RWPE1 (cell line): ENCODE measurements around the gene ATP2B2.

Source experiments
- CTCF ChIA-PET: fragments of 350-600 bp; sonication (Branson Sonifier 250); formaldehyde crosslinking; extraction: SDS; loops from one replicate; lab custom pipeline; 2021; lab: Yijun Ruan, JAX
- POLR2A ChIA-PET: fragments of 400-600 bp; formaldehyde crosslinking; extraction: SDS; loops from one replicate; lab custom pipeline; 2020; ENCODE audit warnings: antibody characterized with exemption; ENCODE audit not compliant: low non-redundant PET; lab: Yijun Ruan, JAX
- DNase-seq: peaks from one replicate; pipeline ENCODE4 v3.0.0; 2012; ENCODE audit warnings: low spot score
- H3K27ac ChIP-seq: fragments of 450-650 bp; 2 replicates; pipeline ENCODE4 v1.5.1; 2017
- TF ChIP-seq, protein P1 (sequence below): fragments of 450-650 bp; conservative IDR thresholded peaks from 2 replicates; pipeline ENCODE4 v1.5.1; 2017; ENCODE audit warnings: low read depth, mild to moderate bottlenecking

The ATP2B2 gene

DNA sequence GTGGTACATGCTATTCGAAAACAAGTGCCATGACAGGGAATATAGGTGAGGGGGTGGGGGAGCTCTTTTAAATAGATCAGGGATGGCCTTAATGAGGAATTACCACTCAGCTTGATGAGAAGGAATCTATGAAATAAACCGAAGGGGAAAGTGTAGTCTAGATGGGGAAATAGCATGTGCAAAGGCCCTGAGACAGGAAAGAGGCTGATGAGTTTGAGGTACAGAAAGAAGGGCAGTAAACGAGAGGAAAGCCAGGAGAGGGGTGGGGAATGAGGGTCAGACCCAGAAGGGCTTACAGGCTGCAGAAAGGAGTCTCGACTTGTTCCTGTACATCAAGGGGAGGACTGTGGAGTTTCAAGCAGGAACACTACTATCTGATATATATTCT lies 12.2 kb downstream of the ATP2B2 start:
- H3K27ac ChIP-seq: no peak overlapping the region
- ChIA-PET CTCF (no interaction called here), POLR2A (no interaction called here)
- DNase-seq: no peak
- TF ChIP-seq, protein P1, sequence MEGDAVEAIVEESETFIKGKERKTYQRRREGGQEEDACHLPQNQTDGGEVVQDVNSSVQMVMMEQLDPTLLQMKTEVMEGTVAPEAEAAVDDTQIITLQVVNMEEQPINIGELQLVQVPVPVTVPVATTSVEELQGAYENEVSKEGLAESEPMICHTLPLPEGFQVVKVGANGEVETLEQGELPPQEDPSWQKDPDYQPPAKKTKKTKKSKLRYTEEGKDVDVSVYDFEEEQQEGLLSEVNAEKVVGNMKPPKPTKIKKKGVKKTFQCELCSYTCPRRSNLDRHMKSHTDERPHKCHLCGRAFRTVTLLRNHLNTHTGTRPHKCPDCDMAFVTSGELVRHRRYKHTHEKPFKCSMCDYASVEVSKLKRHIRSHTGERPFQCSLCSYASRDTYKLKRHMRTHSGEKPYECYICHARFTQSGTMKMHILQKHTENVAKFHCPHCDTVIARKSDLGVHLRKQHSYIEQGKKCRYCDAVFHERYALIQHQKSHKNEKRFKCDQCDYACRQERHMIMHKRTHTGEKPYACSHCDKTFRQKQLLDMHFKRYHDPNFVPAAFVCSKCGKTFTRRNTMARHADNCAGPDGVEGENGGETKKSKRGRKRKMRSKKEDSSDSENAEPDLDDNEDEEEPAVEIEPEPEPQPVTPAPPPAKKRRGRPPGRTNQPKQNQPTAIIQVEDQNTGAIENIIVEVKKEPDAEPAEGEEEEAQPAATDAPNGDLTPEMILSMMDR: no peak

DNA sequence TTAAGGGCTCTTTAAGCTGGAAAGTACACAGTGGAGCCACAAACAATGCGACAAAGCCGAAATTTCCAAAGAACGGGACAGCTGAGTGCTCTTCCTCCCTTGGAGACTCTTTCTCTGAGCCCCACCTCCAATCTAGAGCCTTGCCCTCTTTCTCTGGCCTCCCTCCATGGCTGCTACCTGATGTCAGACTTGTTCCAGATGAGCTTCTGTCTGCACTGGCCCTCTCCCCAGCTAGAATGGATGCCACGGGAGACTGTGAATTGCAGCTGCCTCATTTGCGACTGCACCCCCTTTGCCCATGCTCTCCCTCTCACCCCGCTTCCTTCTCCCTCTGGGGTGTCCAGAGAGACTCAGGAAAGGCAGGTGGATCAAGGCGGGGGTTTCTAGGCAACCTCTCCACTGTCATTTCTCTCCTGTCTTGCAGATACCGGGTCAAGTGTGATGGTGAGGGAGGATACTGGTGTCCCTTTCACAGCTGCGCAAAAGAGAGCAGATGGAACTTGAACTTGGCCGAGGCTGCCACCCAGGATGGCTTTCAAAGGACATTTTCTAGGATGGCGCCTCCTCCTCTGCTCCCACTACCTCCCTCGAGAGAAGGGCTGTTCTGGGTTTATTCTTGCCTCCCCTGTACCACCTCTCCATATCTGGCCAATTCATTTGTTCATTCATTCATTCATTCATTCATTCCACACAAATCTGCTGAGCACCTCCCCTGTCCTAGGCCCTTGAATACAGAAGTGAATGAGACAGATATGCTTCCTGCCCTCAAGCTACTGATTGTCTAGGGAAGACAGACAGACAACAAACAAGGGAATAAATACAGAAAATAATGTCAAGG lies 12.8 kb downstream of the ATP2B2 start:
- no peak for DNase-seq
- TF ChIP-seq, protein P1: no peak
- CTCF ChIA-PET: no interaction called here
- no peak overlapping the region for H3K27ac ChIP-seq
- POLR2A ChIA-PET: no interaction called here

DNA sequence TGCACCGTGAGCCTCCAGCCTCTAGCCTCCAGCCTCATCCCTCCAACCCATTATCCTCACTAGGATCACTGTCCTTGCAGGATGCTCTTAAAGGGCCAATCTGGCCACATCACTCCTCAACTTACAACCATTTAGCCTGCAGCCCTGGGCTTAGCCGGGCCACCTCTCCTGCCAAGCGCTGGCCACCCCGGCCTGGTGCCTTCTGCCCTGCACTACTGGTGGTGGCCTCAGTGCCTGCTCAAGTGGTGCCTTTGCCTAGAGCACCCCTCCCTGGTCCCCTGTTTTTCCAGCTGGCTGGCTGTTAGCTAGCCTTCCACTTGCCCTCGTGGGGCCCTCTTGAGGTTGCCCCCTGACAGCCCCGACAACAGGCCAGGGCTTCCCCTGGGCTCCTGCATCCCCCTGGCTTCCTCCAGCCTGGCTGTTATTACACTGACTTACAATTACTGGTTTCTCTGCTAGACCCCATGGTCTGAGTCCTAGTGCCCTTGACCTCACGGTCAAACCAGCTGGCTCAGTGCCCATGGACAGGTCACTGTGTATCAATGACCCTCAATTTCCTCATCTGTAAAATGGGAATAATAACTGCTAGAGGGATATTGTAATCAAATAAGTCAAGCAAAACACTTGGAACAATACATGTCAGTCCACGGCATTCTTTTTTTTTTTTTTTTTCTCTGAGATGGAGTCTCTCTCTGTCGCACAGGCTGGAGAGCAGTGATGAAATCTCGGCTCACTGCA lies 15.5 kb downstream of the ATP2B2 start:
- no peak for DNase-seq
- ChIA-PET CTCF (no interaction called here), POLR2A (no interaction called here)
- TF ChIP-seq, protein P1: no peak
- no peak overlapping the region for H3K27ac ChIP-seq

DNA sequence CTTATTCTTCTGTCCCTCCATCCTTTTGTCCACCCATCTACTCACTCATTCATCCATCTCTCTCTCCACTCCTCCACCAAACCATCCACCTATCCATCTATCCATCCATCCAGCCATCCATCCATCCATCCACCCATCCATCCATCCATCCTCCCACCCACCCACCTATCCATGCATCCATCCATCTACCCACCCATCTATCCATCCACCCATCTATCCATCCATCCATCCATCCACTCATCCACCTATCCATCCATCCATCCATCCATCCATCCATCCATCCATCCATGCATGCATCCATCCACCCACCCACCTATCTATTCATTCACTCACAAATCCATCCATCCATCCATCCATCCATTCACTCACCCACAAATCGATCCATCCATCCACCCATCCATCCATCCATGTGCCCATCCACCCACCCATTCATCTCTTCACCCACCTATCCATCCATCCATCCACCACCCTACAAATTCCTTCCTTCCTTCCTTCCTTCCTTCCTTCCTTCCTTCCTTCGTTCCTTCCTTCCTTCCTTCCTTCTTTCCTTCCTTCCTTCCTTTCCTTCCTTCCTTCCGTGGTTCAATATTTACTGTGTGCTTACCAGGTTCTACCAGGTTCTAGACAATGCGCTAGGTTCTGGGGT lies 17.3 kb downstream of the ATP2B2 start:
- no peak for DNase-seq
- no peak overlapping the region for H3K27ac ChIP-seq
- CTCF ChIA-PET: no interaction called here
- POLR2A ChIA-PET: no interaction called here
- TF ChIP-seq, protein P1: no peak

DNA sequence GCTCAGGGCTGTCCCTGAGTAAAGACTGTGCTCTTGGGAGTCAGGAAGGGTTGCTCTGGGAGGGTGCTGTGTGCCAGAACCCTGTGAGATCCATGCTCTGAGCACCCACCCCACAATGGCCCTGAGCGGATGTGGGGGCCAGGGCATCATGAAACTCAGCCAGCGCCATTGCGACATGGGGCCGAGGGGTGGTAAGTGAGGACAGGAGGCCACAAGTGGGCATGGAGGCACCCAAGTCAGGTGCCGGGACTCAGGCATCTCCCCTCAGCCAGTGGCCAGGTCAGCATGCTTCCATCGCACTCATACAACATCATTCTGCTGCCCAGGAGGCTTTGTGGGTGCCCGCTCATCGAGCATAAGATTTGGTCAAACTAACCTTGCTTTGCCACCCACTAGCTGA lies 19.6 kb downstream of the ATP2B2 start:
- CTCF ChIA-PET: no interaction called here
- POLR2A ChIA-PET: no interaction called here
- no peak for DNase-seq
- H3K27ac ChIP-seq: no peak overlapping the region
- TF ChIP-seq, protein P1: no peak

DNA sequence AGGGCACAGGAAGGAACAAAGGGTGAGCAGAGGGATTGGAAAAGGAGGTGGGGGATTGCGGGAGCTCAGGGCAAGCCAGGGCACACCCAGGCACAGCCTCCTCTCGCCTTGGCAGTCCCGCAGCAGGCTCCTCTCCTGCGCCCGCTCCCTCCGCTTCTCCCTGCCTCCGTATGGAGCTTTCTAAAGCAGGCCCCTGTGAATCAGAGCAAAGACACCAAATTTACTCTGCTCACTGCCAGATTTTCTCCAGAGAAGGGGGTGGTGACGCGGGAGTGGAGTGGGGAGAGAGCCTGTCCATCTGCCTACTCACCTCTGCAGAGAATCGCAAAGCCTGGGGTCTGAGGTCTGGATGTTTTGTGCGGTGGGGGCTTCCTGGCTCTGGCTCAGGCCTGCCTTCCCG lies 20.0 kb downstream of the ATP2B2 start:
- POLR2A ChIA-PET: no interaction called here
- TF ChIP-seq, protein P1: no peak
- H3K27ac ChIP-seq: no peak overlapping the region
- CTCF ChIA-PET: no interaction called here
- no peak for DNase-seq
